HG03280 (cell line): ENCODE results near the gene PTPRG.
A peak's percentile ranks its signal among the peaks of the same experiment; 100 is the strongest.

Experiments used
- ATAC-seq: cut with Tn5 transposase; IDR thresholded peaks from one replicate; pipeline ENCODE4 v1.9.1; 2021; ENCODE audit warnings: mild to moderate bottlenecking, moderate library complexity; ENCODE audit not compliant: unreplicated experiment

PTPRG gene

GRCh38 chr3:62289922-62290321, 728.6 kb downstream of the PTPRG start:
- no peak for ATAC-seq

GRCh38 chr3:62293051-62293780, 731.8 kb downstream of the PTPRG start:
- no peak for ATAC-seq

GRCh38 chr3:62295571-62295970, 734.2 kb downstream of the PTPRG start:
- no peak for ATAC-seq

GRCh38 chr3:62300617-62301016, 739.2 kb downstream of the PTPRG start:
- no peak for ATAC-seq

- no peak for ATAC-seq
Measured at GRCh38 chr3:62312201-62312600, 750.8 kb downstream of the PTPRG start.

- no peak for ATAC-seq
Measured at GRCh38 chr3:62316525-62316924, 755.2 kb downstream of the PTPRG start.

- ATAC-seq = no peak
Measured at GRCh38 chr3:62318365-62318751, 757.0 kb downstream of the PTPRG start.

GRCh38 chr3:62318752-62319569, 757.6 kb downstream of the PTPRG start:
- peak; percentile 86 for ATAC-seq

- ATAC-seq = no peak
Measured at GRCh38 chr3:62319570-62320243, 758.3 kb downstream of the PTPRG start.

GRCh38 chr3:62323241-62323640, 761.9 kb downstream of the PTPRG start:
- no peak for ATAC-seq

- no peak for ATAC-seq
Measured at GRCh38 chr3:62325896-62326295, 764.5 kb downstream of the PTPRG start.

GRCh38 chr3:62329971-62330370, 768.6 kb downstream of the PTPRG start:
- ATAC-seq = no peak

- no peak for ATAC-seq
Measured at GRCh38 chr3:62332017-62332416, 770.6 kb downstream of the PTPRG start.

GRCh38 chr3:62332835-62333244, 771.5 kb downstream of the PTPRG start:
- ATAC-seq = no peak

GRCh38 chr3:62335196-62335595, 773.8 kb downstream of the PTPRG start:
- ATAC-seq = no peak

GRCh38 chr3:62343755-62344154, 782.4 kb downstream of the PTPRG start:
- no peak for ATAC-seq
